Tibial artery (tissue), 4 donors: ENCODE data around the gene FGB.

ENCODE experiments used
- DNase-seq, 2 donors: peaks; one replicate each; pipeline ENCODE4 v3.0.0-alpha.2; 2019
- H3K27ac ChIP-seq, 2 donors: fragments of 200-600 bp; sonication (generic) in 1 of 2; 1 replicate in 1 of 2; 2 replicates in 1 of 2; pipeline ENCODE4 v1.5.1; 2018 to 2019; ENCODE audit warnings: mild to moderate bottlenecking in 1 of 2
- H3K27me3 ChIP-seq, 2 donors: fragments of 200-600 bp; sonication (generic) in 1 of 2; one replicate each; pipeline versions ENCODE4 v1.5.1 to v1.6.0; 2016 to 2019
- H3K36me3 ChIP-seq, 3 donors: fragments of 200-600 bp; sonication (generic) in 2 of 3; one replicate each; pipeline ENCODE4 v1.5.1; 2016 to 2019; ENCODE audit warnings: mild to moderate bottlenecking in 2 of 3
- H3K4me1 ChIP-seq, 4 donors: fragments of 200-600 bp; sonication (generic) in 2 of 4; 1 replicate in 3 of 4; 2 replicates in 1 of 4; pipeline ENCODE4 v1.5.1; 2016 to 2019
- H3K4me3 ChIP-seq, 2 donors: fragments of 200-600 bp; sonication (generic) in 1 of 2; 1 replicate in 1 of 2; 2 replicates in 1 of 2; pipeline ENCODE4 v1.5.1; 2018 to 2019; ENCODE audit warnings: mild to moderate bottlenecking in 2 of 2
- H3K9me3 ChIP-seq, 3 donors: fragments of 200-600 bp; sonication (generic) in 1 of 3; one replicate each; pipeline ENCODE4 v1.5.1; 2016 to 2019
- intact Hi-C: fragments of 100-400 bp; cut with DNase I; formaldehyde crosslinking; loops from one replicate; pipeline ENCODE4 v1.15.0; 2023; ENCODE audit warnings: low total_unique reads
- TF ChIP-seq, protein P1 (sequence below), 2 experiments: fragments of 200-600 bp in 1 of 2; fragments of 450-650 bp in 1 of 2; IDR thresholded peaks; one replicate each; pipeline ENCODE4 v1.5.1; 2017 to 2019; ENCODE audit warnings: antibody characterized with exemption in 2 of 2, mild to moderate bottlenecking in 1 of 2, moderate library complexity in 1 of 2

FGB gene

DNA sequence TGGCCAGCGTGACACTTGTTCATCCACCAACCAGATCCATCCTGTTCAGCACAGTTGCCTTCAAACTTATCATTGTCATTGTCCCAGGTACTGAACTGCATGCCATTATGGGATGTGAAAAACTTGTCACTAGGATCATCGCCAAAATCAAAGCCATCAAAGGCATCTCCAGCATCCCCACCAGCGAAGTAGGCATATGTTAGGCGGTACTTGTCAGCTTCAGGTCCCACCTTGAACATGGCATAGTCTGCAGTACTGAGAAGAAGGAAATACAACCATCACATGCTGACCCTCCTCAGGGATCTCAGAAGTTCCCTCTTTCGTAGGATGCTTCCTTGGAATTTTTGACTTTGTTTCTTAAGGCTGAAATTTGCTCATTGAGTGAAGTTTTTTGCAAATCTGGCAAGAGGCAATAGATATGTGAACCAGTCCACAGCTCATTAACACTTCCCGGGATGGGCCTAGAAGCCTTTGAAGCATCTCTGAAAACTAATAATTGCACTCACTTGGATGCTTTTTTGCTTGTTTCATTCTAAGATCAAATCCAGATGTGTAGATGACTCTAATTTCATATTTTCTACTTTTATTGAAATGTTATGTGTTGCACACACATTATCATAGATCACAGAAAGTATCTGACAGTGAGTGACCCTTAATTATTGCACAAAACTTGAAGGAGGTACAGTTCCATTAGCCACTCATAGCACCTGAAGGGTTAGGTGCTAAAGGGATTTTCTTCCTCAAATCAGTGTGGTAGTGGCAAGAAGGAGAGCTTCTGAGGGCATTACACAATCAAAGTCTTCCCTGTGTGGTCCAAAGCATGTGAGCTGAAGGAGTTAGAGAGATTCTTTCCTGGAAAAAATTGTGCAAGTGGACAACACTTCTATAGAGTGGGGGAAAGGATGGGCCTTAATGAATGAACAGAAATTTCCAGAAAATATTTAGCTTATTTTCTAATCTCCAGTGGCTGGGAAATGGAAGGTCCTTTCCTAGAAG, 44.2 kb downstream of the FGB start:
- Histone ChIP-seq H3K27me3 (no peaks in the 10 kb centered on the region), H3K4me1 (no peaks in the 10 kb centered on the region), H3K36me3 (no peaks in the 10 kb centered on the region), H3K27ac (no peak overlapping the region), H3K9me3 (no peaks in the 10 kb centered on the region), H3K4me3 (no peak overlapping the region)
- intact Hi-C loops: no loop called here
- TF ChIP-seq, protein P1, sequence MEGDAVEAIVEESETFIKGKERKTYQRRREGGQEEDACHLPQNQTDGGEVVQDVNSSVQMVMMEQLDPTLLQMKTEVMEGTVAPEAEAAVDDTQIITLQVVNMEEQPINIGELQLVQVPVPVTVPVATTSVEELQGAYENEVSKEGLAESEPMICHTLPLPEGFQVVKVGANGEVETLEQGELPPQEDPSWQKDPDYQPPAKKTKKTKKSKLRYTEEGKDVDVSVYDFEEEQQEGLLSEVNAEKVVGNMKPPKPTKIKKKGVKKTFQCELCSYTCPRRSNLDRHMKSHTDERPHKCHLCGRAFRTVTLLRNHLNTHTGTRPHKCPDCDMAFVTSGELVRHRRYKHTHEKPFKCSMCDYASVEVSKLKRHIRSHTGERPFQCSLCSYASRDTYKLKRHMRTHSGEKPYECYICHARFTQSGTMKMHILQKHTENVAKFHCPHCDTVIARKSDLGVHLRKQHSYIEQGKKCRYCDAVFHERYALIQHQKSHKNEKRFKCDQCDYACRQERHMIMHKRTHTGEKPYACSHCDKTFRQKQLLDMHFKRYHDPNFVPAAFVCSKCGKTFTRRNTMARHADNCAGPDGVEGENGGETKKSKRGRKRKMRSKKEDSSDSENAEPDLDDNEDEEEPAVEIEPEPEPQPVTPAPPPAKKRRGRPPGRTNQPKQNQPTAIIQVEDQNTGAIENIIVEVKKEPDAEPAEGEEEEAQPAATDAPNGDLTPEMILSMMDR (IDR thresholded peaks at IDR 0.05): no peak
- no peak for DNase-seq

DNA sequence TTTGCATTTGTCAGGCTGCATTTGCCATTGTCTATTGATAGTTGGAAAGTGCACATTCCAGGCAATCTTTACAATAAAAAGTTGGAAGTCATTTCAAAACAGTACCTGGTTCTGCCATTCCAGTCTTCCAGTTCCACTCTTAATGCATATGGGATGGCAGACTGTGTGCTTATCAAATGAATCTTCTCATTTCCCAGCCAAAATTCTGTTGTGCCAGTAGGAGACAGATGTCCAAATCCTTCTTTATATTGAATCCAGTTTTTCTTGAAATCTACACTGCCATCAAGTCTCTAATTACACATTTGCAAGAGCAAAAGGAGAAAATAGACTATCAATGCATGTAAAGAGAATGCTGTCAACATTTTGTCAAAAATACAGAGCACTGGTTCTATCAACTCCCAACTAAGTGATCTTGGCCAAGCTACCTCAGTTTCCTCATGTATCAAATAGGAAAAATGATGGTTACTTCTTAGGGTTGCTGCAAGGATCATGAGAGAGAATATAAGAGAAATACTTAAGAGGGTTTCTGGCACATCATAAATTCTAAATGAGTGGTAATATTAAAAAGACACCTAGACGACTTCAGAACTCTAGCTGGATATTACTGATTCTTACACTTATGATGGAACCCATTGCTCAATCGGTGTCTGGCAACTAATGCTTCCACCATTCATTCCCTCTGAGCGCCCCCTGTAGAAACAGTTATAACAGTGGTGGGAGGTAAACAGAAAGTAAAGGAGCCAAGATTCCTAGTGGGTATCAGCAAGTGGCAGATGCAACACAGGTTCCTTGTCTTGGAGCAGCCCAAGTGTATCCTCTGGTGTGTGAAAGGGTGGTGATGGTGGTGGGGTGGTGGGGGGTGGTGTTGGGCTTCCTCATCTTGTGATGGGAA, 45.8 kb downstream of the FGB start:
- Histone ChIP-seq H3K4me1 (no peaks in the 10 kb centered on the region), H3K36me3 (no peaks in the 10 kb centered on the region), H3K27ac (no peak overlapping the region), H3K9me3 (no peaks in the 10 kb centered on the region), H3K4me3 (no peak overlapping the region), H3K27me3 (no peaks in the 10 kb centered on the region)
- no peak for DNase-seq
- TF ChIP-seq, protein P1 (IDR thresholded peaks at IDR 0.05): no peak
- intact Hi-C loops: no loop called here

DNA sequence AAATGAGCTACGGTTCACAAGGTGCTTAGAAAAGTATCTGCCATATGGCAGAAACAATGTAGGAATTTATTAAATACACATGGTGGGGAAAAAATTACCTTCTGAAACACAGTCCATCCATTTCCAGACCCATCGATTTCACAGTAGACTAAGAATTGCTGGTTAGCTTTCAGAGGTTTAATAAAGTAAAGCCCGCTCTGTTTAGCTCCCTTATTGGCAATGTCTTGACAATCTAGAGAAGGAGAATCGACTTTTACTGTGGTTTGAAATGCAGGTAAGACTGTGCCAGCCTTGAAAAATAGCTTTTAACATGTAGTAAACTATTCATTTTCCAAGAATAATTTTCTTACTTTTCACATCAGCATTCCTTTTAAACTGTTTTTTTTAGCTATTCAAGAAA, 46.7 kb downstream of the FGB start:
- Histone ChIP-seq H3K9me3 (no peaks in the 10 kb centered on the region), H3K4me1 (no peaks in the 10 kb centered on the region), H3K27ac (no peak overlapping the region), H3K36me3 (no peaks in the 10 kb centered on the region), H3K4me3 (no peak overlapping the region), H3K27me3 (no peaks in the 10 kb centered on the region)
- TF ChIP-seq, protein P1 (IDR thresholded peaks at IDR 0.05): no peak
- DNase-seq: no peak
- intact Hi-C loops: no loop called here

DNA sequence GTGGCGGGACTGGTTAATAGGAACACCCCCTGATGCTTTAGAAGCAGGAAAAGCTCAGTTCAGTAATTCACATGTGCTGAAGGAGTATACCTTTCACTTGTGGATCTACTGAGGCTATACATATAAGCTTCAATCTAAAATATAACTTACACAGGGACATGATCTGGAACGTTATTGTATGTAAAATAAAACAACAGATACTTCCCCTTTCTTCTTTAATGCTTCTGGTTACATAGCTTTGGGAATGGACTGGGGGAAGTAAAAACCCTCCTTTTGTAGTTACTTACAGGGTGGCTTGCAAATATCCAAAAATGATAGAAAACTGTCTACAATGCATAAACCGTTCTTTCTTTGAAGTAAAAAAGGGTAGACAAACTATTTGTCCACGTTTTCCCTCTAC, 47.8 kb downstream of the FGB start:
- Histone ChIP-seq H3K9me3 (no peaks in the 10 kb centered on the region), H3K27me3 (no peaks in the 10 kb centered on the region), H3K4me1 (no peaks in the 10 kb centered on the region), H3K36me3 (no peaks in the 10 kb centered on the region), H3K4me3 (no peak overlapping the region), H3K27ac (no peak overlapping the region)
- intact Hi-C loops: no loop called here
- TF ChIP-seq, protein P1 (IDR thresholded peaks at IDR 0.05): no peak
- no peak for DNase-seq

DNA sequence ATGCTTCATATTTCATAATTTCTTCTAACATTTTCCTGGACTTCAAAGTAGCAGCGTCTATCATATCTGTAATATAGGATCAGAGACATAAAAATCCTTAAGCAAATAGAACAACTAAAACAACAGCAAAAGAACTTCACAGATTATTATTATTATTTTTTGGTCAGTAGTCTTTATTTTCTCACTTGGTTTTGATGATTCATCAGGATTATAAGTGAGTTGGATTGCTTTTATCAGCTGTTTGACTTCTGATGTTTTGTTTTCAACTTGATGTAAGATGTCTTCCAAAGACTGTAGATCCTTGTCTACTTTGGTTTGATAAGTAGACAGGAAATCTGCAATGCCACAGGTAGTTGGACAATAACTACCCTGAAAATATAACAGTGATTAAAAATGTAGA, 49.0 kb downstream of the FGB start:
- no peaks in the 10 kb centered on the region for H3K9me3 ChIP-seq
- TF ChIP-seq, protein P1 (IDR thresholded peaks at IDR 0.05): no peak
- no peaks in the 10 kb centered on the region for H3K36me3 ChIP-seq
- no peak overlapping the region for H3K27ac ChIP-seq
- intact Hi-C loops: no loop called here
- no peak overlapping the region for H3K4me3 ChIP-seq
- H3K4me1 ChIP-seq: peaks cover 0 to 6% (median 1%) of the 10 kb centered on the region in 4 donors
- H3K27me3 ChIP-seq: no peaks in the 10 kb centered on the region
- DNase-seq: no peak
